GM12878 (cell line): ENCODE measurements around the gene ADRA2B. TPM values are rescaled to one million over a fixed set of nuclear protein-coding genes. Genes with fewer than 3 reads are reported as not detected.

ENCODE experiments used
- CBFB ChIP-seq: IDR thresholded peaks from 2 replicates; pipeline ENCODE4 v1.6.1; 2016; ENCODE audit warnings: antibody characterized with exemption, low read depth
- CHD2 ChIP-seq: IDR thresholded peaks from 2 replicates; pipeline ENCODE4 v1.6.1; 2011; ENCODE audit warnings: low read depth, low read length, improper control_type of control experiment, borderline replicate concordance
- DPF2 ChIP-seq: fragments of 450-650 bp; IDR thresholded peaks from 2 replicates; pipeline ENCODE4 v1.6.1; 2017; ENCODE audit warnings: mild to moderate bottlenecking
- ELK1 ChIP-seq: IDR thresholded peaks from 2 replicates; pipeline ENCODE4 v1.6.1; 2012; ENCODE audit warnings: low read depth, low read length, improper control_type of control experiment
- HDAC6 ChIP-seq: fragments of 200-600 bp; sonication (generic); IDR thresholded peaks from one replicate; pipeline ENCODE4 v1.8.0; 2017; ENCODE audit warnings: antibody characterized with exemption; ENCODE audit not compliant: unreplicated experiment
- HSF1 ChIP-seq: fragments of 150-350 bp; IDR thresholded peaks from 2 replicates; pipeline ENCODE4 v1.6.1; 2014; ENCODE audit warnings: mild to moderate bottlenecking, low read depth, low read length
- MEF2A ChIP-seq: IDR thresholded peaks from 2 replicates; pipeline ENCODE4 v1.6.1; 2011; ENCODE audit warnings: low read depth, mild to moderate bottlenecking, low read length, moderate library complexity; ENCODE audit not compliant: insufficient read depth
- MEF2B ChIP-seq: fragments of 450-650 bp; IDR thresholded peaks from 2 replicates; pipeline ENCODE4 v1.6.1; 2018; ENCODE audit warnings: mild to moderate bottlenecking, moderate library complexity; ENCODE audit not compliant: partially characterized antibody, poor library complexity, severe bottlenecking
- MXI1 ChIP-seq: fragments of 150-350 bp; IDR thresholded peaks from 2 replicates; pipeline ENCODE4 v1.6.1; 2011; ENCODE audit warnings: low read depth, mild to moderate bottlenecking, inconsistent platforms, low read length, improper control_type of control experiment
- NFXL1 ChIP-seq: fragments of 450-650 bp; IDR thresholded peaks from 2 replicates; pipeline ENCODE4 v1.6.1; 2017; ENCODE audit warnings: antibody characterized with exemption, mild to moderate bottlenecking, borderline replicate concordance
- NR2C1 ChIP-seq: fragments of 450-650 bp; IDR thresholded peaks from 2 replicates; pipeline ENCODE4 v1.6.1; 2017; ENCODE audit warnings: antibody characterized with exemption, mild to moderate bottlenecking, moderate library complexity
- POLR2A ChIP-seq: IDR thresholded peaks from 2 replicates; pipeline ENCODE4 v1.6.1; 2011; ENCODE audit warnings: low read depth, mild to moderate bottlenecking, low read length
- SMC3 ChIP-seq: IDR thresholded peaks from 2 replicates; pipeline ENCODE4 v1.6.1; 2011; ENCODE audit warnings: low read length, improper control_type of control experiment, borderline replicate concordance
- SREBF2 ChIP-seq: IDR thresholded peaks from 2 replicates; pipeline ENCODE4 v1.6.1; 2012; ENCODE audit warnings: mild to moderate bottlenecking, low read length
- TCF7 ChIP-seq: IDR thresholded peaks from 2 replicates; pipeline ENCODE4 v1.6.1; 2014; ENCODE audit warnings: antibody characterized with exemption, borderline replicate concordance
- ZNF207 ChIP-seq: fragments of 450-650 bp; IDR thresholded peaks from 2 replicates; pipeline ENCODE4 v1.6.1; 2014; ENCODE audit warnings: antibody characterized with exemption, mild to moderate bottlenecking, borderline replicate concordance
- ZNF274 ChIP-seq: IDR thresholded peaks from one replicate; pipeline ENCODE4 v1.8.0; 2011; ENCODE audit not compliant: insufficient read length, insufficient read depth
- ZNF384 ChIP-seq: IDR thresholded peaks from 2 replicates; pipeline ENCODE4 v1.6.1; 2012; ENCODE audit warnings: low read depth, mild to moderate bottlenecking, low read length, improper control_type of control experiment, borderline replicate concordance
- ZNF687 ChIP-seq: fragments of 450-650 bp; IDR thresholded peaks from 2 replicates; pipeline ENCODE4 v1.6.1; 2017; ENCODE audit warnings: mild to moderate bottlenecking, moderate library complexity
- ZSCAN29 ChIP-seq: fragments of 450-650 bp; IDR thresholded peaks from 2 replicates; pipeline ENCODE4 v1.6.1; 2017; ENCODE audit warnings: mild to moderate bottlenecking, moderate library complexity
- polyA plus RNA-seq, 11 experiments: library from polyadenylated mRNA; depleted of rRNA in 4 of 11; unstranded in 6 of 11; stranded (reverse) in 5 of 11; fragments of >200 nt; fragmentation: Nextera tagmentation in 4 of 11; fragmentation: Illumina TruSeq in 1 of 11; extraction: Ambion mirVana in 4 of 11; extraction: Trizol in 1 of 11; gene quantifications; 1 replicate in 1 of 11; 2 replicates in 10 of 11; pipeline versions ENCODE4 v1.2.1 to v1.2.3, GENCODE V29; 2011 to 2016; ENCODE audit warnings: inconsistent platforms in 2 of 11, missing spikeins in 2 of 11, low read depth in 1 of 11
- total RNA-seq, 4 experiments: library from RNA; depleted of rRNA in 3 of 4; stranded (reverse); fragments of >200 nt in 3 of 4; fragmentation: Illumina TruSeq in 1 of 4; extraction: Trizol in 1 of 4; gene quantifications; 2 replicates each; pipeline versions ENCODE4 v1.2.1 to v1.2.3, GENCODE V29; 2013 to 2021

ADRA2B gene
- total and polyA plus RNA-seq, 10 of the 15 experiments (the other 5 are each of a cell fraction or from before 2014, with no cell fraction given), result 0.01 to 0.10 (median 0.04) TPM; not detected in 6

GRCh38 chr2:96148410-96149217, 32.2 kb upstream of the ADRA2B start (continued):
- no peak for TF ChIP-seq POLR2A
- TF ChIP-seq ZSCAN29, result no peak
- TF ChIP-seq DPF2, result peak; percentile 82; the same call in 1 of the 2 replicates
- TF ChIP-seq HSF1, result no peak
- TF ChIP-seq TCF7, result no peak
- TF ChIP-seq MEF2A, result no peak
- TF ChIP-seq MEF2B, result peak; percentile 73
- TF ChIP-seq CBFB, result no peak
- peak; percentile 94 for TF ChIP-seq ZNF687
- peak; percentile 88 for TF ChIP-seq CHD2
- TF ChIP-seq ELK1, result no peak
- TF ChIP-seq NR2C1, result no peak
- no peak for TF ChIP-seq HDAC6
- no peak for TF ChIP-seq NFXL1
- 0 out of 2 replicates have a peak, but pooled peaks have one; percentile 37 for TF ChIP-seq MXI1
- TF ChIP-seq ZNF384, result no peak
- TF ChIP-seq ZNF207, result no peak
- no peak for TF ChIP-seq ZNF274
- 0 out of 2 replicates have a peak, but pooled peaks have one; percentile 2 for TF ChIP-seq SMC3
- no peak for TF ChIP-seq SREBF2
